HCT116 (cell line): ENCODE results near the gene SORL1. TPM values are rescaled to one million over a fixed set of nuclear protein-coding genes. Genes with fewer than 3 reads are reported as not detected.

ENCODE experiments used
- ATAC-seq: fragments of 200-7000 bp; cut with Tn5 transposase; 2 replicates; pipeline ENCODE4 v1.9.1; 2020; ENCODE audit warnings: mild to moderate bottlenecking, moderate library complexity
- BruUV-seq: library from RNA; stranded (reverse); fragments of 400-500 nt; replicated peaks from 2 replicates; lab custom pipeline; 2021; lab: Mats Ljungman, UMichigan
- CTCF ChIA-PET: fragments of 300-600 bp; sonication (Branson Sonifier 250); formaldehyde crosslinking; loops from one replicate; lab custom pipeline; 2021; ENCODE audit warnings: antibody characterized with exemption; lab: Charles Lee
- POLR2A ChIA-PET: fragments of 300-600, 350-600 bp; sonication (Branson Sonifier 250); formaldehyde crosslinking; loops from one replicate; lab custom pipeline; 2021; ENCODE audit warnings: antibody characterized with exemption; lab: Charles Lee
- RAD21 ChIA-PET, 2 experiments: fragments of 300-600 bp; sonication (Branson Sonifier 250); formaldehyde crosslinking; loops; one replicate each; lab custom pipeline; 2023; ENCODE audit warnings: low total read pairs in 2 of 2; ENCODE audit not compliant: uncharacterized antibody in 2 of 2, unreplicated experiment in 2 of 2, low non-redundant PET in 1 of 2; lab: Charles Lee
- DNase-seq: peaks from one replicate; pipeline ENCODE4 v3.0.0-alpha.2; 2010; ENCODE audit warnings: low read depth, low spot score
- H2AFZ ChIP-seq: fragments of 200-600 bp; shearing (Covaris generic), sonication (generic); 2 replicates; pipeline ENCODE4 v1.6.1; 2017; ENCODE audit warnings: low read depth, mixed run types, mixed read lengths, antibody characterized with exemption, low read length; ENCODE audit not compliant: poor library complexity, severe bottlenecking
- H3K27ac ChIP-seq: 2 replicates; pipeline ENCODE4 v1.5.1; 2012; ENCODE audit warnings: low read depth, low read length
- H3K27me3 ChIP-seq: fragments of 200-600 bp; sonication (generic); 2 replicates; pipeline ENCODE4 v1.6.1; 2016; ENCODE audit warnings: mixed run types, low read length, mixed read lengths; ENCODE audit not compliant: insufficient read depth
- H3K36me3 ChIP-seq, 2 experiments: fragments of 200-500 bp in 1 of 2; fragments of 200-600 bp in 1 of 2; sonication (Bioruptor generic) in 1 of 2; sonication (generic) in 1 of 2; 2 replicates each; pipeline versions ENCODE4 v1.5.1 to v1.6.1; 2014 to 2016; ENCODE audit warnings: low read length in 2 of 2, inconsistent platforms in 1 of 2, mixed read lengths in 1 of 2, mixed run types in 1 of 2; ENCODE audit not compliant: insufficient read depth in 2 of 2, control insufficient read depth in 1 of 2
- H3K4me1 ChIP-seq, 2 experiments: fragments of 200-600 bp in 1 of 2; sonication (generic) in 1 of 2; 2 replicates each; pipeline versions ENCODE4 v1.5.1 to v1.6.1; 2012 to 2017; ENCODE audit warnings: low read length in 2 of 2, inconsistent platforms in 1 of 2, mild to moderate bottlenecking in 1 of 2, mixed read lengths in 1 of 2, mixed run types in 1 of 2, moderate library complexity in 1 of 2; ENCODE audit not compliant: insufficient read depth in 2 of 2, control insufficient read depth in 1 of 2
- H3K4me2 ChIP-seq: fragments of 200-600 bp; sonication (generic); 2 replicates; pipeline ENCODE4 v1.6.1; 2017; ENCODE audit warnings: mixed run types, low read length, mixed read lengths
- H3K4me3 ChIP-seq, 2 experiments: fragments of 200-600 bp in 1 of 2; sonication (generic) in 1 of 2; replicated peaks in 1 of 2; 2 replicates each; pipeline ENCODE4 v1.5.1; 2011 to 2016; ENCODE audit warnings: low read length in 2 of 2, control low read depth in 1 of 2, low read depth in 1 of 2, mild to moderate bottlenecking in 1 of 2, mixed read lengths in 1 of 2, mixed run types in 1 of 2
- H3K79me2 ChIP-seq: fragments of 200-600 bp; sonication (generic); 2 replicates; pipeline ENCODE4 v1.6.1; 2017; ENCODE audit warnings: mild to moderate bottlenecking, mixed run types, low read length, moderate library complexity, mixed read lengths; ENCODE audit not compliant: insufficient read depth
- H3K9ac ChIP-seq: fragments of 200-600 bp; sonication (generic); 2 replicates; pipeline ENCODE4 v1.6.1; 2016; ENCODE audit warnings: low read length, mixed read lengths
- H3K9me2 ChIP-seq: fragments of 200-600 bp; sonication (generic), shearing (Covaris generic); 2 replicates; pipeline ENCODE4 v1.6.1; 2017; ENCODE audit warnings: mixed run types, mild to moderate bottlenecking, moderate library complexity; ENCODE audit not compliant: insufficient read depth
- H3K9me3 ChIP-seq, 2 experiments: fragments of 200-500 bp in 1 of 2; fragments of 200-600 bp in 1 of 2; sonication (Bioruptor generic) in 1 of 2; sonication (generic) in 1 of 2; 2 replicates each; pipeline ENCODE4 v1.6.1; 2014 to 2017; ENCODE audit warnings: low read length in 2 of 2, mixed read lengths in 2 of 2, inconsistent platforms in 1 of 2, low read depth in 1 of 2, mild to moderate bottlenecking in 1 of 2, mixed run types in 1 of 2, moderate library complexity in 1 of 2; ENCODE audit not compliant: control insufficient read depth in 1 of 2, insufficient read depth in 1 of 2
- H4K20me1 ChIP-seq: fragments of 200-600 bp; sonication (generic), shearing (Covaris generic); 2 replicates; pipeline ENCODE4 v1.6.1; 2017; ENCODE audit warnings: mixed run types, mild to moderate bottlenecking, moderate library complexity; ENCODE audit not compliant: insufficient read depth
- CBX3 ChIP-seq: IDR thresholded peaks from 2 replicates; pipeline ENCODE4 v1.6.1; 2012; ENCODE audit warnings: low read depth
- CEBPB ChIP-seq: IDR thresholded peaks from 2 replicates; pipeline ENCODE4 v1.6.1; 2012; ENCODE audit warnings: low read depth
- EGR1 ChIP-seq: IDR thresholded peaks from 2 replicates; pipeline ENCODE4 v1.6.1; 2012; ENCODE audit warnings: low read depth
- EZH2 ChIP-seq: fragments of 200-600 bp; sonication (generic); IDR thresholded peaks from 2 replicates; pipeline ENCODE4 v1.6.1; 2017; ENCODE audit warnings: antibody characterized with exemption, mixed run types
- EZH2phosphoT487 ChIP-seq: fragments of 200-600 bp; IDR thresholded peaks from 2 replicates; pipeline ENCODE4 v1.6.1; 2018; ENCODE audit warnings: antibody characterized with exemption, borderline replicate concordance
- JUND ChIP-seq: IDR thresholded peaks from 2 replicates; pipeline ENCODE4 v1.6.1; 2012
- POLR2A ChIP-seq: IDR thresholded peaks from 2 replicates; pipeline ENCODE4 v1.7.0; 2011; ENCODE audit warnings: borderline replicate concordance; ENCODE audit not compliant: insufficient read depth, insufficient read length; ENCODE audit errors: extremely low read depth
- POLR2AphosphoS5 ChIP-seq: IDR thresholded peaks from 2 replicates; pipeline ENCODE4 v1.6.1; 2011; ENCODE audit warnings: mild to moderate bottlenecking, low read depth, low read length, moderate library complexity
- RAD21 ChIP-seq: IDR thresholded peaks from 2 replicates; pipeline ENCODE4 v1.6.1; 2012; ENCODE audit warnings: low read depth, mild to moderate bottlenecking
- SIN3A ChIP-seq: IDR thresholded peaks from 2 replicates; pipeline ENCODE4 v1.6.1; 2012; ENCODE audit warnings: low read depth
- SP1 ChIP-seq: IDR thresholded peaks from 2 replicates; pipeline ENCODE4 v1.6.1; 2012; ENCODE audit warnings: low read depth
- SRF ChIP-seq: IDR thresholded peaks from 2 replicates; pipeline ENCODE4 v1.6.1; 2012; ENCODE audit warnings: low read depth
- TCF7L2 ChIP-seq: IDR thresholded peaks from 2 replicates; pipeline ENCODE4 v1.7.0; 2011; ENCODE audit warnings: borderline replicate concordance, inconsistent platforms; ENCODE audit not compliant: insufficient read depth, insufficient read length; ENCODE audit errors: extremely low read depth
- ZNF274 ChIP-seq: fragments of 200-500 bp; sonication (Bioruptor generic); IDR thresholded peaks from 2 replicates; pipeline ENCODE4 v1.6.1; 2014; ENCODE audit warnings: mild to moderate bottlenecking, low read depth, low read length, inconsistent platforms
- intact Hi-C: fragments of 100-400 bp; cut with micrococcal nuclease; formaldehyde crosslinking; loops from 2 replicates; pipeline ENCODE4 v1.10.0; 2022
- total RNA-seq: library from RNA; stranded (reverse); gene quantifications from one replicate; pipeline ENCODE4 v1.2.1, GENCODE V29; 2021; ENCODE audit not compliant: unreplicated experiment
- TF ChIP-seq, protein P1 (sequence below): IDR thresholded peaks from 2 replicates; pipeline ENCODE4 v1.6.1; 2012
- TF ChIP-seq, protein P2 (sequence below): IDR thresholded peaks from 2 replicates; pipeline ENCODE4 v1.6.1; 2011; ENCODE audit warnings: mild to moderate bottlenecking, low read length, moderate library complexity; ENCODE audit not compliant: insufficient replicate concordance; ENCODE audit errors: extremely low read depth

SORL1 gene
- total RNA-seq, 1 experiment from 2014 or later = 17.4 TPM

DNA sequence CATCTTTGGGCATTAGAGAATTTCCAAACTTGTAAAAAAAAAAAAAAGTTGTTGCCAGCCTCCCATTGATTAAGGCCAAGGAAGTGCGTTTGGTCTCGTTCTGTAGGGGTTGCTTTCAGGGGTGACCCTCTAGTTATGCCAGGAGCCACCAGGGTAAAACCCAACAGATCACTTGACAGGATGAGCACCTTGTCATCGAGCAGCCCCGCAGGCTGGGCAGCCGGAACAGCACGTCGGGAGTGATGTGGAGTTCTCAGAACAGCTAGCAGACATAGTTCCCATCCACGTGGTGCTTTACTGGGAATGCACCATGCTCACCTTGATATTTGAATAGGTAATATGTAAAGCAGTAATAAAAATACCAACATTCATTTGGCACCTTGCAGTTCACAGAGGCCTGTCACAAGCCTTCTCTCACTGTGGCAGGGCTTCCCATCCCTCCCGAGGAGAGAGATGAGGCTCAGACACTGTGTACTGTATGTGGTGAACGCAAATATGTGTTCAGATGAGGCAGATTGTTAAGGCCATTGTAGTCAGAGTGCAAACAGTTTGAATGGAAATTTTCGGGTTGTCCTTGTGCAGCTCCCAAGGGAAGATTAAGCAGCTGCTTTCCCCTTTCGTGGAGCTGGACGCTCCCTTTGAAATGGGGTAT lies 71.6 kb downstream of the SORL1 start:
- no peak overlapping the region for H3K4me3 ChIP-seq
- ATAC-seq (no peak), DNase-seq (no peak)
- H3K4me2 ChIP-seq = no peak overlapping the region
- H3K9me3 ChIP-seq = peaks cover 0 to 6% of the 10 kb centered on the region in 2 experiments; a peak in 1 of 4 replicates
- no peak overlapping the region for H3K9ac ChIP-seq
- no peak overlapping the region for H2AFZ ChIP-seq
- ChIA-PET POLR2A (no interaction called here), RAD21 (no interaction called here), CTCF (no interaction called here)
- H3K79me2 ChIP-seq = no peaks in the 10 kb centered on the region
- H3K36me3 ChIP-seq = no peaks in the 10 kb centered on the region
- BruUV-seq = no TSS peak
- no peaks in the 10 kb centered on the region for H3K9me2 ChIP-seq
- TF ChIP-seq EGR1 = no peak
- no peak for TF ChIP-seq EZH2
- no peak for TF ChIP-seq SIN3A
- no peak for TF ChIP-seq POLR2AphosphoS5
- TF ChIP-seq POLR2A = no peak
- no peak for TF ChIP-seq SRF
- no peak for TF ChIP-seq TCF7L2
- no peak for TF ChIP-seq CBX3
- no peak for TF ChIP-seq RAD21
- TF ChIP-seq JUND = no peak
- TF ChIP-seq, protein P1, sequence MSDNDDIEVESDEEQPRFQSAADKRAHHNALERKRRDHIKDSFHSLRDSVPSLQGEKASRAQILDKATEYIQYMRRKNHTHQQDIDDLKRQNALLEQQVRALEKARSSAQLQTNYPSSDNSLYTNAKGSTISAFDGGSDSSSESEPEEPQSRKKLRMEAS = no peak
- TF ChIP-seq CEBPB = no peak
- no peak for TF ChIP-seq EZH2phosphoT487
- no peak for TF ChIP-seq SP1
- TF ChIP-seq, protein P2, sequence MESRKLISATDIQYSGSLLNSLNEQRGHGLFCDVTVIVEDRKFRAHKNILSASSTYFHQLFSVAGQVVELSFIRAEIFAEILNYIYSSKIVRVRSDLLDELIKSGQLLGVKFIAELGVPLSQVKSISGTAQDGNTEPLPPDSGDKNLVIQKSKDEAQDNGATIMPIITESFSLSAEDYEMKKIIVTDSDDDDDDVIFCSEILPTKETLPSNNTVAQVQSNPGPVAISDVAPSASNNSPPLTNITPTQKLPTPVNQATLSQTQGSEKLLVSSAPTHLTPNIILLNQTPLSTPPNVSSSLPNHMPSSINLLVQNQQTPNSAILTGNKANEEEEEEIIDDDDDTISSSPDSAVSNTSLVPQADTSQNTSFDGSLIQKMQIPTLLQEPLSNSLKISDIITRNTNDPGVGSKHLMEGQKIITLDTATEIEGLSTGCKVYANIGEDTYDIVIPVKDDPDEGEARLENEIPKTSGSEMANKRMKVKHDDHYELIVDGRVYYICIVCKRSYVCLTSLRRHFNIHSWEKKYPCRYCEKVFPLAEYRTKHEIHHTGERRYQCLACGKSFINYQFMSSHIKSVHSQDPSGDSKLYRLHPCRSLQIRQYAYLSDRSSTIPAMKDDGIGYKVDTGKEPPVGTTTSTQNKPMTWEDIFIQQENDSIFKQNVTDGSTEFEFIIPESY = no peak
- TF ChIP-seq ZNF274 = no peak
- no peaks in the 10 kb centered on the region for H3K4me1 ChIP-seq
- H3K27ac ChIP-seq = no peak overlapping the region
- intact Hi-C loops = no loop called here
- H3K27me3 ChIP-seq = no peaks in the 10 kb centered on the region
- H4K20me1 ChIP-seq = no peaks in the 10 kb centered on the region
